Measurements from ENCODE around the gene CACNA1B. TPM values are rescaled to one million over a fixed set of nuclear protein-coding genes. Genes with fewer than 3 reads are reported as not detected.

CACNA1B gene
- total and polyA plus RNA-seq, 2 of the 13 experiments (the other 11 are each of a cell fraction or from before 2014, with no cell fraction given): under 0.01 to 0.04 TPM

DNA sequence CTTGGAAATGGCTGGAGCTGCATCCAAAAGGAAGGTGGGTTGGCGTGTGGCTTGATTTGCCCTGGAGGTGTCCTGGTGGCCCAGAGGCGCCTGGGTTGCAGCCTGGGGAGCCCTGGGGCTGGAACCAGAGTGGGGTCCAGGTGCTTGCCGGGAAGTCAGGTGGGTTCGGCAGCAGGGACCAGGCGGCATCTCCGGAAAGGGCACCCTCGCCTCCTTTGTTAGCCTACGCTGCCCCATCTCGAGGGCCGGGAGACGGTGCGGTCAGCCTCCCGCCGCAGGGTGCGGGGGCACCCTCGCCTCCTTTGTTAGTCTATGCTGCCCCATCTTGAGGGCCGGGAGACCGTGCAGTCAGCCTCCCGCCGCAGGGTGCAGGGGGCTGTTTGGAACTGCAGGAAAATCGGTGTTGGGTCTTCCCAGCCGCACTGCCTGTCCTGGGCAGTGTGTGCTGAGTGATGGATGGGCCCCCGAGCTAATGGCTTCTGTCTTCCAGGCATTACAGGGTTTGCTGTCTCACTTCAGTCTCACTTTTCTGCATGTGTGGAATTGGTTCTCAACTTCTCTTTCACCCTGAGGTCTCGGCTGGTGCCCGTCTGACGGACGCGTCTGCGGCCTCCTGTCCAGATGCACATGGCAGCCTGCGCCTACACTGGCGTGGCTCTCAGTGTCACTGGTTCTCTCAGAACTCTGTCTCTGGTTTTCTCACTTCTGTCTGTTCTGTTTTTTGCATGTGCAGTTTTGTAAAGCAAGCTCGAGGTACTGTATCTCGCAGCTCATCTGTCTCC, 139.0 kb downstream of the CACNA1B start:
- H3K79me2 ChIP-seq (ENCODE audit: insufficient read depth, low read length): no peaks in the 10 kb centered on the region
- TF ChIP-seq ZNF256 (CRISPR knock-in tag; conservative IDR thresholded peaks at IDR 0.05): no peak
- TF ChIP-seq, protein P1, sequence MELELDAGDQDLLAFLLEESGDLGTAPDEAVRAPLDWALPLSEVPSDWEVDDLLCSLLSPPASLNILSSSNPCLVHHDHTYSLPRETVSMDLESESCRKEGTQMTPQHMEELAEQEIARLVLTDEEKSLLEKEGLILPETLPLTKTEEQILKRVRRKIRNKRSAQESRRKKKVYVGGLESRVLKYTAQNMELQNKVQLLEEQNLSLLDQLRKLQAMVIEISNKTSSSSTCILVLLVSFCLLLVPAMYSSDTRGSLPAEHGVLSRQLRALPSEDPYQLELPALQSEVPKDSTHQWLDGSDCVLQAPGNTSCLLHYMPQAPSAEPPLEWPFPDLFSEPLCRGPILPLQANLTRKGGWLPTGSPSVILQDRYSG (CRISPR knock-in tag; IDR thresholded peaks at IDR 0.05): no peak
- TF ChIP-seq HDAC6 (IDR thresholded peaks at IDR 0.05; ENCODE audit: low read depth, low read length): no peak
- TF ChIP-seq, protein P2, sequence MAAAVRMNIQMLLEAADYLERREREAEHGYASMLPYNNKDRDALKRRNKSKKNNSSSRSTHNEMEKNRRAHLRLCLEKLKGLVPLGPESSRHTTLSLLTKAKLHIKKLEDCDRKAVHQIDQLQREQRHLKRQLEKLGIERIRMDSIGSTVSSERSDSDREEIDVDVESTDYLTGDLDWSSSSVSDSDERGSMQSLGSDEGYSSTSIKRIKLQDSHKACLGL (CRISPR knock-in tag; IDR thresholded peaks at IDR 0.05): no peak
- TF ChIP-seq, protein P3, sequence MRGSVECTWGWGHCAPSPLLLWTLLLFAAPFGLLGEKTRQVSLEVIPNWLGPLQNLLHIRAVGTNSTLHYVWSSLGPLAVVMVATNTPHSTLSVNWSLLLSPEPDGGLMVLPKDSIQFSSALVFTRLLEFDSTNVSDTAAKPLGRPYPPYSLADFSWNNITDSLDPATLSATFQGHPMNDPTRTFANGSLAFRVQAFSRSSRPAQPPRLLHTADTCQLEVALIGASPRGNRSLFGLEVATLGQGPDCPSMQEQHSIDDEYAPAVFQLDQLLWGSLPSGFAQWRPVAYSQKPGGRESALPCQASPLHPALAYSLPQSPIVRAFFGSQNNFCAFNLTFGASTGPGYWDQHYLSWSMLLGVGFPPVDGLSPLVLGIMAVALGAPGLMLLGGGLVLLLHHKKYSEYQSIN (CRISPR knock-in tag; IDR thresholded peaks at IDR 0.05; ENCODE audit: borderline replicate concordance): no peak
- TF ChIP-seq AGO2 (optimal IDR thresholded peaks at IDR 0.05; ENCODE audit: low read depth, low read length): no peak
- no peak for TF ChIP-seq GATAD2A (CRISPR knock-in tag; IDR thresholded peaks at IDR 0.05)
- TF ChIP-seq, protein P4, sequence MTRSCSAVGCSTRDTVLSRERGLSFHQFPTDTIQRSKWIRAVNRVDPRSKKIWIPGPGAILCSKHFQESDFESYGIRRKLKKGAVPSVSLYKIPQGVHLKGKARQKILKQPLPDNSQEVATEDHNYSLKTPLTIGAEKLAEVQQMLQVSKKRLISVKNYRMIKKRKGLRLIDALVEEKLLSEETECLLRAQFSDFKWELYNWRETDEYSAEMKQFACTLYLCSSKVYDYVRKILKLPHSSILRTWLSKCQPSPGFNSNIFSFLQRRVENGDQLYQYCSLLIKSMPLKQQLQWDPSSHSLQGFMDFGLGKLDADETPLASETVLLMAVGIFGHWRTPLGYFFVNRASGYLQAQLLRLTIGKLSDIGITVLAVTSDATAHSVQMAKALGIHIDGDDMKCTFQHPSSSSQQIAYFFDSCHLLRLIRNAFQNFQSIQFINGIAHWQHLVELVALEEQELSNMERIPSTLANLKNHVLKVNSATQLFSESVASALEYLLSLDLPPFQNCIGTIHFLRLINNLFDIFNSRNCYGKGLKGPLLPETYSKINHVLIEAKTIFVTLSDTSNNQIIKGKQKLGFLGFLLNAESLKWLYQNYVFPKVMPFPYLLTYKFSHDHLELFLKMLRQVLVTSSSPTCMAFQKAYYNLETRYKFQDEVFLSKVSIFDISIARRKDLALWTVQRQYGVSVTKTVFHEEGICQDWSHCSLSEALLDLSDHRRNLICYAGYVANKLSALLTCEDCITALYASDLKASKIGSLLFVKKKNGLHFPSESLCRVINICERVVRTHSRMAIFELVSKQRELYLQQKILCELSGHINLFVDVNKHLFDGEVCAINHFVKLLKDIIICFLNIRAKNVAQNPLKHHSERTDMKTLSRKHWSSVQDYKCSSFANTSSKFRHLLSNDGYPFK (CRISPR knock-in tag; IDR thresholded peaks at IDR 0.05; ENCODE audit: borderline replicate concordance): no peak
- no peak for TF ChIP-seq ZNF788 (CRISPR knock-in tag; IDR thresholded peaks at IDR 0.05; ENCODE audit: borderline replicate concordance)
- H3K27me3 ChIP-seq (ENCODE audit: control insufficient read depth in 1 of 2, insufficient read depth in 2 of 2, low read length in 2 of 2): peaks cover 2 to 21% of the 10 kb centered on the region in 2 experiments; a peak in 4 of 5 replicates
- DNase-seq (ENCODE audit: low spot score) (no peak), ATAC-seq (no peak), FAIRE-seq (no peak)
- no peaks in the 10 kb centered on the region for H3K4me1 ChIP-seq (ENCODE audit: insufficient read depth, low read length)
- H2AFZ ChIP-seq (ENCODE audit: low read length): no peak overlapping the region
- H4K20me1 ChIP-seq (ENCODE audit: insufficient read depth, low read length): no peaks in the 10 kb centered on the region
- no peaks in the 10 kb centered on the region for H3K36me3 ChIP-seq (replicated peaks in 1 of 2; ENCODE audit: control insufficient read depth in 1 of 2, insufficient read depth in 2 of 2, low read length in 2 of 2)
- no peak overlapping the region for H3K9ac ChIP-seq (ENCODE audit: insufficient read depth, low read depth, low read length)
- BruUV-seq (replicated peaks): no TSS peak
- ChIA-PET POLR2A (no interaction called here), CTCF (ENCODE audit: low intra/inter-chr PET ratio, low total read pairs) (no interaction called here)
- in situ Hi-C loops (cut with HindIII; ENCODE audit: extremely low pct_ligation_motif_present, low pct_unique_long_range_greater_than_20kb): no loop called here
- no peaks in the 10 kb centered on the region for H3K9me3 ChIP-seq (ENCODE audit: low read length)
- H3K4me3 ChIP-seq (replicated peaks in 1 of 3; ENCODE audit: insufficient read depth in 1 of 3, low read depth in 2 of 3, low read length in 3 of 3): no peak overlapping the region
- WGBS (ENCODE audit: low lambda C conversion rate): 46% methylated on average over 19 of the region's 33 CpGs
- intact Hi-C loops (cut with micrococcal nuclease; ENCODE audit: unreplicated experiment): no loop called here
- H3K27ac ChIP-seq (ENCODE audit: extremely low read length, insufficient read depth, low read length): no peak overlapping the region
- no peak overlapping the region for H3K4me2 ChIP-seq (ENCODE audit: low read depth, low read length)

Data from HepG2 (cell line).